Stimulated activated effector memory CD8-positive, alpha-beta T cell treated with anti-CD3 and anti-CD28 coated beads, Interleukin-12 subunit alpha, Interleukin-12 subunit beta, amount 100 ng/mL, for 72 hours (primary cell): Measurements from ENCODE around the gene IL31RA.

Experiments
- ATAC-seq: fragments of 150-1000 bp; cut with Tn5 transposase; 2 replicates; pipeline ENCODE4 v1.10.0; 2021
- DNase-seq, 2 donors: peaks; one replicate each; pipeline ENCODE4 v3.0.0; 2021 to 2022; ENCODE audit warnings: low spot score in 2 of 2
- H3K27ac Mint-ChIP-seq: one replicate; pipeline ENCODE4 v1.8.0; 2022; ENCODE audit warnings: mild to moderate bottlenecking, mixed read lengths
- H3K36me3 Mint-ChIP-seq: one replicate; pipeline ENCODE4 v1.8.0; 2022; ENCODE audit warnings: mild to moderate bottlenecking, mixed read lengths
- H3K4me1 Mint-ChIP-seq: one replicate; pipeline ENCODE4 v1.8.0; 2022; ENCODE audit warnings: mixed read lengths
- H3K4me3 Mint-ChIP-seq: one replicate; pipeline ENCODE4 v1.8.0; 2022; ENCODE audit warnings: mild to moderate bottlenecking, mixed read lengths
- H3K9me3 Mint-ChIP-seq: one replicate; pipeline ENCODE4 v1.8.0; 2022; ENCODE audit warnings: mixed read lengths

Gene IL31RA

DNA sequence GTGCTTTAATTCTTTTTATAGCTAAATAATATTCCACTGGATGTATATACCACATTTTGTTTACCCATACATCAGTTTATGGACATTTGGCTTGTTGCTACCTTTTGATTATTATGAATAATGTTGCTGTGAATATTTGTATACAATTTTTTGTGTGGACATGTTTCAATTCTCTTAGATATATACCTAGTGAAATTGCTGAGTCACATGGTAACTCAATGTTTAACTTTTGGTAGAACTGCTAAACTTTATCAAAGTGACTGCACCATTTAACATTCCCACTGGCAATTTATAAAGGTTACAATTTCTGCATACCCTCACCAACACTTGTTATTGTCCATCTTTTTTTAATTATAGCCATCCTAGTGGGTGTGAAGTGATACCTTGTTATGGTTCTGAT lies 22.1 kb downstream of the IL31RA start:
- no peak for DNase-seq
- no peak for ATAC-seq

DNA sequence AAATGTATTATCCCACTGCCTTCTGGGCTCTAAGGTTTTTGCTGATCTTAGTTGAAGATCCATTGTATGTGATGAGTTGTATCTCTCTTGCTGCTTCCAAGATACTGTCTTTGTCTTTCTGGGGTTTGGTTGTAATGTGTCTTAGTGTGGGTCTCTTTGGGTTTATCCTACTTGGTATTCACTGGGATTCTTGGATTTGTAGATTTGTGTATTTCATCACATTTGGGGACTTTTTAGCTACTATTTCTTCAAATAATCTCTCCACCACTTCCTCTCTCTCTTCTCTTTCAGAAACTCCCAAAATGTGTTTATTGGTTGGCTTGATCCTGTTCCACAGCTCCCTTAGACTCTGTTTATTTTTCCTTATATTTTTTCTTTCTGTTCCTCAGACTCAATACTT lies 26.5 kb downstream of the IL31RA start:
- no peak overlapping the region for H3K4me3 Mint-ChIP-seq
- ATAC-seq (no peak), DNase-seq (no peak)
- H3K36me3 Mint-ChIP-seq, result no peaks in the 10 kb centered on the region
- peaks cover 4% of the 10 kb centered on the region for H3K9me3 Mint-ChIP-seq
- no peak overlapping the region for H3K27ac Mint-ChIP-seq
- H3K4me1 Mint-ChIP-seq, result no peaks in the 10 kb centered on the region

More for the DNA sequence above, 22.1 kb downstream of the IL31RA start:
- Mint-ChIP-seq H3K4me3 (no peak overlapping the region), H3K36me3 (no peaks in the 10 kb centered on the region), H3K27ac (no peak overlapping the region), H3K9me3 (peaks cover 4% of the 10 kb centered on the region), H3K4me1 (peaks cover 6% of the 10 kb centered on the region)

GRCh38 chr5:55880453-55880852 lies 29.3 kb downstream of the IL31RA start:
- Mint-ChIP-seq H3K27ac (no peak overlapping the region), H3K9me3 (peaks cover 4% of the 10 kb centered on the region), H3K4me1 (no peaks in the 10 kb centered on the region), H3K36me3 (no peaks in the 10 kb centered on the region), H3K4me3 (no peak overlapping the region)
- ATAC-seq (no peak), DNase-seq (no peak)

DNA sequence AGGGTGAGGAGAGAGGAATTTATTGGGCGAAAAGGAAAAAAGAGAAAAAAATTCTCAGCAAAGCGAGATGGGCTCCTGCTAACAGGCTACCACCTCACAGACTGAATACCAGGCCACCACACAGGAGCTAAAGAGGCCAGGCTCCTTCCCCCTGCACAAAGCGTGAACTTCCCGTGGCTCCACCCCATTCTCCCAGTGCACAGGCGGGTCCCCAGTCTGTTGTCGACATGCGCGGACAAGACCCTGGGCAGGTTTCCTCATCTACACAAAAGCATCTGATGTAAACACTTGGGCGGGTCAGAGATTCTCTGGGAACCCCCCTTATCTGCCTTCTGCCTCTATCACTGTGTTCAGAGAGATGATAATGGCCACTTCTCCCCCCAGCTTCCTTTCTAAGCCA lies 34.2 kb downstream of the IL31RA start:
- DNase-seq (no peak), ATAC-seq (no peak)
- no peaks in the 10 kb centered on the region for H3K9me3 Mint-ChIP-seq
- no peak overlapping the region for H3K27ac Mint-ChIP-seq
- H3K4me3 Mint-ChIP-seq, result no peak overlapping the region
- H3K36me3 Mint-ChIP-seq, result no peaks in the 10 kb centered on the region
- H3K4me1 Mint-ChIP-seq, result no peaks in the 10 kb centered on the region

- no peak overlapping the region for H3K27ac Mint-ChIP-seq
- no peaks in the 10 kb centered on the region for H3K4me1 Mint-ChIP-seq
- ATAC-seq (no peak), DNase-seq (no peak)
- no peak overlapping the region for H3K4me3 Mint-ChIP-seq
- H3K9me3 Mint-ChIP-seq, result no peaks in the 10 kb centered on the region
- no peaks in the 10 kb centered on the region for H3K36me3 Mint-ChIP-seq
Measured at GRCh38 chr5:55888205-55888604, 37.0 kb downstream of the IL31RA start.

DNA sequence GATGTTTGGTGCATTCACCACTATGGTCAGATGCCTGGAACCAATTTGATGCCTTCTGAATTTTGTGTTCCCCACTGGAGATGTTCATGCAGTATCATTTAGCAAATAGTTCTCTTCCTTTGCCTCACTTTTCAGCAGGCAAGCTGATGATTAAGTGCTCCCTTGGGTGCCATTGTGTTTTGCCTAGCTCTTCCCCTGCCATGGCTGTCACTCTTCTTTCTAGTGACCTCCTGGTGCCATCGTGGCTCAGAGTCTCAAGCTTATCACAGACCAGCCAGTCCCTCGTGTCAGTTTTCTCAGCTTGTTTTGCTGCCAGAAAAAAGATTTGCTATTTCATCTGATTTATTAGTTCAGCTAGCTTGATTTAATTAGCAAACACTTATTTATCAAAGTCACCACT lies 41.3 kb downstream of the IL31RA start:
- H3K36me3 Mint-ChIP-seq, result peaks cover 4% of the 10 kb centered on the region
- ATAC-seq (no peak), DNase-seq (no peak)
- no peak overlapping the region for H3K4me3 Mint-ChIP-seq
- H3K4me1 Mint-ChIP-seq, result peaks cover 6% of the 10 kb centered on the region
- no peaks in the 10 kb centered on the region for H3K9me3 Mint-ChIP-seq
- H3K27ac Mint-ChIP-seq, result no peak overlapping the region

- peaks cover 10% of the 10 kb centered on the region for H3K36me3 Mint-ChIP-seq
- ATAC-seq, result peak; percentile 64
- no peak overlapping the region for H3K27ac Mint-ChIP-seq
Measured at GRCh38 chr5:55894135-55894534, 43.0 kb downstream of the IL31RA start.

DNA sequence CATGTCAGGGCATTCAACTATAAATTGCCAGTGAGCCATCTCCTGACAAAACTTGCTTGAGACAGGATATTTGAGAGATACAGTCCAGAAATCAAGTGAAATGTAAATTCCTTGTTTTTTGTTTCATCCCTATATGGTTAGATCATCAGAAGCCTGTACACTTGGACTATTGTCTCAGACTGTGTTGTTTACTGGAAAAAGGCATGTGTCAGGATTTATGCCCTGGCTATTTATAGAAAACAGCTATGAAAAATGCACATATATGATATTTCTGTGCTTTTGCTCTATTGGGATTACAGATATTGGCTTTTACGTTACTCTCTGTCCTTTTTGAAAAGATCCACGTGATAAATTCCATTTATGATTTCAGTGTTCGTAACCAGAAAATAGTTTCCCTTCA lies 44.2 kb downstream of the IL31RA start:
- Mint-ChIP-seq H3K36me3 (peaks cover 10% of the 10 kb centered on the region), H3K27ac (no peak overlapping the region), H3K4me3 (no peak overlapping the region), H3K4me1 (peaks cover 25% of the 10 kb centered on the region), H3K9me3 (no peaks in the 10 kb centered on the region)
- DNase-seq (no peak), ATAC-seq (no peak)

More at GRCh38 chr5:55894135-55894534, 43.0 kb downstream of the IL31RA start:
- no peak for DNase-seq
- Mint-ChIP-seq H3K4me3 (no peak overlapping the region), H3K9me3 (no peaks in the 10 kb centered on the region), H3K4me1 (peaks cover 13% of the 10 kb centered on the region)

DNA sequence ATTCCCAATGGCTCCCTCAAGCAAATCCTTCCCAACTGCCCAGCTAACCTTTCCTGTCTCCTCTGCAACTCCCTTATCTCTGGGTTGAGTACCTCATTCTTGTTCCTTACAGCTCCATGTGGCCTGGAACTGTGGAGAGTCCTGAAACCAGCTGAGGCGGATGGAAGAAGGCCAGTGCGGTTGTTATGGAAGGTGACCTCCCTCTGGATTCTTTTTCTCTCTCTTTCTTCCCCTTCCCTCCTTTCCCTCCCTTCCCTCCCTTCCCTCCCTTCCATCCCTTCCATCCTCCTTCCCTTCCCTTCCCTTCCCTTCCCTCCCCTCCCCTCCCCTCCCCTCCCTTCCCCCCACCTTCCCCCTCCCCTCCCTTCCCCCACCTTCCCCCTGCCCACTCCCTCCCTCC lies 45.1 kb downstream of the IL31RA start:
- Mint-ChIP-seq H3K36me3 (peaks cover 10% of the 10 kb centered on the region), H3K9me3 (no peaks in the 10 kb centered on the region), H3K4me1 (peaks cover 32% of the 10 kb centered on the region), H3K27ac (no peak overlapping the region), H3K4me3 (no peak overlapping the region)
- DNase-seq (no peak), ATAC-seq (no peak)

DNA sequence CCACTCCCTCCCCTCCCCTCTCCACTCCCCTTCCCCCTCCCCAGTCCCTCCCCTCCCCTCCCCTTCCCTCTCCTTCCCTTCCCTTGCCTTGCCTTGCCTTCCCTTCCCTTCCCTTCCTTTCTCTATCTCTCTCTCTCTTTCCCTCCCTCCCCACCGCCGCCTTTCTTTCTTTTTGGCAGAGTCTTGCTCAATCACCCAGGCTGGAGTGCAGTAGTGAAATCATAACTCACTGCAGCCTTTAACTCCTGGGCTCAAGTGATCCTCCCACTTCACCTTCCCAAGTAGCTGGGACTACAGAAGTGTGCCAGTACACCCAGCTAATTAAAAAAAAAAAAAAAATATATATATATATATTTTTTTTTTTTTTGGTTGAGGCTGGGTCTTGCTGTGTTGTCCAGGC lies 45.5 kb downstream of the IL31RA start:
- Mint-ChIP-seq H3K4me3 (no peak overlapping the region), H3K36me3 (peaks cover 10% of the 10 kb centered on the region), H3K4me1 (peaks cover 32% of the 10 kb centered on the region), H3K9me3 (no peaks in the 10 kb centered on the region), H3K27ac (no peak overlapping the region)
- ATAC-seq, result no peak
- no peak for DNase-seq

DNA sequence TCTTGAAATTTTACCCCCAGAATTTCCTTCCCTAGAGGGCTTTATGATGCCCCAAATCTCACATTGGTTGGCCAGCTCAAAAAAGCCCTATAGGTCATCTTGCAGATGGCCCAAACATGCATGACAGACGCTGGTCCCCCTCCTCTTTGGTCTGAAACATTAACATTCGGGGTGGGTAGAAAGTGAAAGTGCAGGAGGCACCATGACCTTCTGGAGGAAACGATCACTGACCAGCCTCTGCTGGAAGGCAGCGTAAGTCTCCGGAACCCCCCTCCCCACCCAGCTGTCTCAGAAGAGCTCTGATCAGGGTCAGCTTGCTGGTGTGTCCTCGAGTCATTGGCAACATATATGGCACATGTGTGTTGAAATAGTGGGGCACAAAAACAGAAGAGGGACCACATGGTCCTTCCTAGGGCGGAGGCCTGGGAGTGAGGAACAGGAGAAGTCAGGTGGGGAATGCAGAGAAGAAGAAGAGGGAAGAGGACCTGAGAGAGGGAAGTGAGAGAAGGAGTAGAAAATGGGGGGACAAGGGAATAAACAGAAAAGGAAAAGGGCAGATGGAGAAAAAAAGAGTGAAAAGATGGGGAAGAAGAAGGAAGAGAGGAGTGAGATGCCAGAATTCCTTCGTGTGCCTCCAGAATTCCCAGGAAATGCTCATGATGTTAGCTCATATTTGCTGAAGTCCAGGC lies 46.2 kb downstream of the IL31RA start:
- peak overlapping the region; percentile 6 for H3K27ac Mint-ChIP-seq
- peaks cover 32% of the 10 kb centered on the region for H3K4me1 Mint-ChIP-seq
- peak overlapping the region; percentile 27 for H3K4me3 Mint-ChIP-seq

DNA sequence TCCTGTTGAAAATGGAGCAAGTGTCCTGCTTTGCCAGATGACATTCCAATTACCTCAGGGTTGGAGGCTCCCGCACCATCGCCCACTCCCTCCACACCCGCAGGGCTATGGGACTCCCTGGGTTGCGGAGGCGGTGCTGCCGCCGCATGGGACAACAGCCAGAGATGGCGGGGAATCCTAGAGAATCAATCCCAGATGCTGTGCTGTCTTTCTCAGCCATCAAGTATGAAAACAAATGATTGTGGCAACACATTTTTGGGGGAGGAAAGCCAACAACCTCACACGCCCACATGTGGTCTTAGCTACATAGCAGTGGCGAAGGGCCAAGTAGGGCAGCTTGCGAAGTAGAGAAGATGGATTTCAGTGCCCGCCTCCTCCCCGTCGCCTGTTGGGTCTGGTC lies 46.7 kb downstream of the IL31RA start:
- H3K36me3 Mint-ChIP-seq, result peaks cover 10% of the 10 kb centered on the region
- DNase-seq, result peak in 1 of 2 donors; percentile 21

More for the DNA sequence above, 46.2 kb downstream of the IL31RA start:
- ATAC-seq, result no peak
- DNase-seq, result no peak
- no peaks in the 10 kb centered on the region for H3K9me3 Mint-ChIP-seq
- peaks cover 10% of the 10 kb centered on the region for H3K36me3 Mint-ChIP-seq

DNA sequence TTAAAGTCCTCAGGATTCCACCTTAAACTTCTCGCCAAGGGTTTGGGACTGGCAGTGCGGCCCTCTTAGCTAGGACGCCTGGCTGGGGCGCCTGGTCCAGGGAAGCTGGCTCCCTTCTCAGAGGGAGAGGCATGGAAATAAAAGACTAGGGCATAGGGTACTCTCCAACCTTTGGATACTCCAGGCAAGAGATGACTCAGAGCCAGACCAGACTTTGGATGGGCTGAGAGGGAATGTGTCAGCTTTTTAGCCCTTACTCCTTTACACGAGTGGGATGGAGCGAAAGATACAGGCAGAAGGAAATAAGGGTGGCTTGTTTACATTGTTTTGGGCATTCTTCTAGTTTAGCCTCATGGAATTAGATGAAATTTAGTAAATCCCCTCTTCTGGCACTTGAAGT lies 48.2 kb downstream of the IL31RA start:
- Mint-ChIP-seq H3K9me3 (no peaks in the 10 kb centered on the region), H3K4me3 (no peak overlapping the region), H3K27ac (no peak overlapping the region), H3K4me1 (peaks cover 49% of the 10 kb centered on the region), H3K36me3 (peaks cover 16% of the 10 kb centered on the region)
- ATAC-seq (no peak), DNase-seq (no peak)

More for the DNA sequence above, 46.7 kb downstream of the IL31RA start:
- peak; percentile 80 for ATAC-seq
- peak overlapping the region; percentile 6 for H3K27ac Mint-ChIP-seq
- H3K9me3 Mint-ChIP-seq, result no peaks in the 10 kb centered on the region
- peak overlapping the region; percentile 27 for H3K4me3 Mint-ChIP-seq
- H3K4me1 Mint-ChIP-seq, result peaks cover 34% of the 10 kb centered on the region

- no peaks in the 10 kb centered on the region for H3K9me3 Mint-ChIP-seq
- H3K4me3 Mint-ChIP-seq, result no peak overlapping the region
- ATAC-seq (peak; percentile 62), DNase-seq (no peak)
- H3K36me3 Mint-ChIP-seq, result peaks cover 16% of the 10 kb centered on the region
- H3K27ac Mint-ChIP-seq, result no peak overlapping the region
- peaks cover 50% of the 10 kb centered on the region for H3K4me1 Mint-ChIP-seq
Measured at GRCh38 chr5:55900068-55900467, 48.9 kb downstream of the IL31RA start.

- DNase-seq (no peak), ATAC-seq (no peak)
- H3K27ac Mint-ChIP-seq, result no peak overlapping the region
- H3K36me3 Mint-ChIP-seq, result peaks cover 16% of the 10 kb centered on the region
- no peaks in the 10 kb centered on the region for H3K9me3 Mint-ChIP-seq
- no peak overlapping the region for H3K4me3 Mint-ChIP-seq
- peaks cover 50% of the 10 kb centered on the region for H3K4me1 Mint-ChIP-seq
Measured at GRCh38 chr5:55900776-55901175, 49.6 kb downstream of the IL31RA start.

GRCh38 chr5:55902696-55903095 lies 51.5 kb downstream of the IL31RA start:
- peak overlapping the region; percentile 75 for H3K27ac Mint-ChIP-seq
- H3K4me3 Mint-ChIP-seq, result peak overlapping the region; percentile 43
- ATAC-seq (no peak), DNase-seq (no peak)
- H3K9me3 Mint-ChIP-seq, result no peaks in the 10 kb centered on the region
- peaks cover 42% of the 10 kb centered on the region for H3K4me1 Mint-ChIP-seq
- peaks cover 10% of the 10 kb centered on the region for H3K36me3 Mint-ChIP-seq
